IPS-11a (cell line): ENCODE results near the gene TRIM9.
"Not testable (repeated sequence)": the region's sequence is repeated elsewhere in the genome, so short reads cannot be mapped to it uniquely, and the experiment has no call there.

Source experiments
- H3K4me3 ChIP-seq: one replicate; pipeline ENCODE4 v1.5.1; 2013; ENCODE audit warnings: low read depth, low read length, control low read depth

The TRIM9 gene

GRCh38 chr14:51004801-51005526, 89.9 kb downstream of the TRIM9 start:
- H3K4me3 ChIP-seq, result no peak overlapping the region

GRCh38 chr14:51004352-51004800, 90.5 kb downstream of the TRIM9 start:
- no peak overlapping the region for H3K4me3 ChIP-seq

- H3K4me3 ChIP-seq, result no peak overlapping the region
These were observed 92.4 kb downstream of the TRIM9 start for GRCh38 chr14:51002406-51002999.

GRCh38 chr14:51000566-51000965, 94.3 kb downstream of the TRIM9 start:
- H3K4me3 ChIP-seq, result no peak overlapping the region

GRCh38 chr14:50999726-51000125, 95.2 kb downstream of the TRIM9 start:
- no peak overlapping the region for H3K4me3 ChIP-seq

GRCh38 chr14:50998612-50999011, 96.3 kb downstream of the TRIM9 start:
- no peak overlapping the region for H3K4me3 ChIP-seq

GRCh38 chr14:50997712-50998111, 97.2 kb downstream of the TRIM9 start:
- no peak overlapping the region for H3K4me3 ChIP-seq

- not testable (repeated sequence) for H3K4me3 ChIP-seq
These were observed 100.7 kb downstream of the TRIM9 start for GRCh38 chr14:50994158-50994557.

GRCh38 chr14:50985859-50986331, 109.0 kb downstream of the TRIM9 start:
- H3K4me3 ChIP-seq, result no peak overlapping the region

GRCh38 chr14:50985124-50985858, 109.6 kb downstream of the TRIM9 start:
- no peak overlapping the region for H3K4me3 ChIP-seq

GRCh38 chr14:50984036-50984710, 110.7 kb downstream of the TRIM9 start:
- H3K4me3 ChIP-seq, result no peak overlapping the region

- H3K4me3 ChIP-seq, result no peak overlapping the region
These were observed 114.7 kb downstream of the TRIM9 start for GRCh38 chr14:50979941-50980850.

GRCh38 chr14:50978888-50979287, 116.0 kb downstream of the TRIM9 start:
- H3K4me3 ChIP-seq, result no peak overlapping the region

GRCh38 chr14:50978529-50978871, 116.4 kb downstream of the TRIM9 start:
- H3K4me3 ChIP-seq, result no peak overlapping the region

- H3K4me3 ChIP-seq, result no peak overlapping the region
These were observed 116.9 kb downstream of the TRIM9 start for GRCh38 chr14:50977863-50978528.

GRCh38 chr14:50974118-50974517, 120.8 kb downstream of the TRIM9 start:
- H3K4me3 ChIP-seq, result no peak overlapping the region

- H3K4me3 ChIP-seq, result no peak overlapping the region
These were observed 122.2 kb downstream of the TRIM9 start for GRCh38 chr14:50972734-50973133.

- H3K4me3 ChIP-seq, result no peak overlapping the region
These were observed 123.8 kb downstream of the TRIM9 start for GRCh38 chr14:50970886-50971781.

- no peak overlapping the region for H3K4me3 ChIP-seq
These were observed 127.1 kb downstream of the TRIM9 start for GRCh38 chr14:50967790-50968189.
